Measurements from ENCODE around the gene PIGQ.

DNA sequence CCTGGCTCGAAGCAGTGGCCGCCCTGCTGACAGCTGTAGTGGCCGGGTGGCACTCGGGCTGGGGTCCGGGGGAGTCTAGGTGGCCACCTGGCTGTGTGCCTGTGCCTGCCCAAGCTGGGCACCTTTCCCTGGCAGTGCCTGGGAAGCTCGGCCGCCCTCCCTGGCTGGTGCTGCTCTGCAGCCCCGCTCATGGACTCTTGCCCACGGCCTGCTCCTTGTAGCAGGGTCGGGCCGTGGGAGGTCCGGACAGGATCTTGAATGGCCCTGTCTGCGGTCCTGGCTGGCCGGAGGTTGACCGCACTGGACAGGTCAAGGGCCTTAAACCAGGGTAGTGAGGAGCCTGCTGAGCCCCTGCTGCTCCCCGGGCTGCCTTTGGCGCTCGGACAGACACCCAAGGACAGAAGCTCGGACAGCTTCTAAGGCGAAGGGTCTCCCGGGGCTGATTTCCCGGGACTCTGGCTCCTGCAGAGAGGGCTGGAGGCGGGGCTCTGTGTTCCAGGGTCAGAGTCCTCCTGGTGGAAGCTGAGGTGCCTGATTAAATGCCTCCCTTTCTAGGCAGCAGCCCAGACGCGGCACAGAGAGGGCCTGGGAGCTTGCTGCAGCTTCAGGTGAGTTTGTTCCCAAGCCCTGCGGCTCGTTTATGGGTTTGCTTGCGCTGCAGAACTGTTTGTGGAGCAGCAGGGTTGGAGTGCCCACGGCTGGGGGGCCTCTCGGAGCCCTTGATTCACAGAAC is 36.2 kb upstream of the PIGQ start:
- TF ChIP-seq POLR2A (IDR thresholded peaks at IDR 0.05) = no peak
- TF ChIP-seq, protein P1, sequence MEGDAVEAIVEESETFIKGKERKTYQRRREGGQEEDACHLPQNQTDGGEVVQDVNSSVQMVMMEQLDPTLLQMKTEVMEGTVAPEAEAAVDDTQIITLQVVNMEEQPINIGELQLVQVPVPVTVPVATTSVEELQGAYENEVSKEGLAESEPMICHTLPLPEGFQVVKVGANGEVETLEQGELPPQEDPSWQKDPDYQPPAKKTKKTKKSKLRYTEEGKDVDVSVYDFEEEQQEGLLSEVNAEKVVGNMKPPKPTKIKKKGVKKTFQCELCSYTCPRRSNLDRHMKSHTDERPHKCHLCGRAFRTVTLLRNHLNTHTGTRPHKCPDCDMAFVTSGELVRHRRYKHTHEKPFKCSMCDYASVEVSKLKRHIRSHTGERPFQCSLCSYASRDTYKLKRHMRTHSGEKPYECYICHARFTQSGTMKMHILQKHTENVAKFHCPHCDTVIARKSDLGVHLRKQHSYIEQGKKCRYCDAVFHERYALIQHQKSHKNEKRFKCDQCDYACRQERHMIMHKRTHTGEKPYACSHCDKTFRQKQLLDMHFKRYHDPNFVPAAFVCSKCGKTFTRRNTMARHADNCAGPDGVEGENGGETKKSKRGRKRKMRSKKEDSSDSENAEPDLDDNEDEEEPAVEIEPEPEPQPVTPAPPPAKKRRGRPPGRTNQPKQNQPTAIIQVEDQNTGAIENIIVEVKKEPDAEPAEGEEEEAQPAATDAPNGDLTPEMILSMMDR (IDR thresholded peaks at IDR 0.05) = no peak
